Measurements from ENCODE around the gene SFRP2.

Gene SFRP2

DNA sequence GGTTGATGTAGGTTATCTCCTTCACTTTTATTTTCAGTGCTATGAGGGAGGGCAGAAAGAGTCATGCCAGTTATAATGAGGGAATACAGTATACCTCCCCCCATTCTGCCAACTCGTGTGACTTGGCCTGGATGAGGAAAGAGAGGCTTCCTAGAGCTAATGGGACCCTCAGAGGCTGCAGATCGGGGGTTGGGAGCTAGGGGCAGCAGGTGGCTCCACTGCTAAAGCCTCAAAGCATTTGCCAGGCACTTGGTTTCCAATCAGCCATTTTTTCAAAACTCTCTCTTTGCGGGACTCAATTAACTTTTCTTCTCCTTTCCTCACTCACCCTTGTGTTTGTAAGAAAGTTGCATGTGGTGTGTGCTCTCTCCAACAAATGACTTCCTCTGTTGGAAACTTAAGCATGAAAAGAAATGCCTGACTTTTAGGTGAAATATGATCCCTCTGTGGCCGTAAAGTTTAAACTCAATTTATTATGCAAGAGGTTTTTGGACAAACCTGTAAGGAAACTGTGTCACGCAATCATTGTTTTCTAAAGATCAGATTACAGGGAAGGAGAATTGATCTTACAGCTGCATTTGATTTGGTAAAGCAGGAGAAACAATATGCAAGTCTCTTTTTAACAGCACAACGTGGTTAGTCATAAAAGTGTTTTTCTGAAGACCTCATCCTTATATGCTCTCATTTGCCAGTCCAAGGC, 7.0 kb downstream of the SFRP2 start (continued):
- TF ChIP-seq, protein P1, sequence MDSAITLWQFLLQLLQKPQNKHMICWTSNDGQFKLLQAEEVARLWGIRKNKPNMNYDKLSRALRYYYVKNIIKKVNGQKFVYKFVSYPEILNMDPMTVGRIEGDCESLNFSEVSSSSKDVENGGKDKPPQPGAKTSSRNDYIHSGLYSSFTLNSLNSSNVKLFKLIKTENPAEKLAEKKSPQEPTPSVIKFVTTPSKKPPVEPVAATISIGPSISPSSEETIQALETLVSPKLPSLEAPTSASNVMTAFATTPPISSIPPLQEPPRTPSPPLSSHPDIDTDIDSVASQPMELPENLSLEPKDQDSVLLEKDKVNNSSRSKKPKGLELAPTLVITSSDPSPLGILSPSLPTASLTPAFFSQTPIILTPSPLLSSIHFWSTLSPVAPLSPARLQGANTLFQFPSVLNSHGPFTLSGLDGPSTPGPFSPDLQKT (IDR thresholded peaks at IDR 0.05; ENCODE audit: borderline replicate concordance, low read depth, low read length): no peak
- TF ChIP-seq KLF9 (tag by site-specific recombination; IDR thresholded peaks at IDR 0.05; ENCODE audit: low read depth) (no peak), MZF1 (tag by site-specific recombination; IDR thresholded peaks at IDR 0.05; ENCODE audit: borderline replicate concordance) (no peak), ZNF211 (tag by site-specific recombination; IDR thresholded peaks at IDR 0.05; ENCODE audit: low read depth) (no peak), ZNF146 (tag by site-specific recombination; IDR thresholded peaks at IDR 0.05) (no peak), ZBTB48 (tag by site-specific recombination; IDR thresholded peaks at IDR 0.05) (no peak), FEZF1 (tag by site-specific recombination; IDR thresholded peaks at IDR 0.05) (peak; percentile 83), ZNF624 (tag by site-specific recombination; IDR thresholded peaks at IDR 0.05) (no peak), EGR2 (tag by site-specific recombination; IDR thresholded peaks at IDR 0.05; ENCODE audit: low read depth) (no peak), KLF1 (tag by site-specific recombination; IDR thresholded peaks at IDR 0.05) (no peak), ZNF391 (tag by site-specific recombination; IDR thresholded peaks at IDR 0.05; ENCODE audit: borderline replicate concordance, low read depth) (no peak), OVOL3 (tag by site-specific recombination; IDR thresholded peaks at IDR 0.05) (peak; percentile 55; the same call in 1 of the 2 replicates), SETDB1 (IDR thresholded peaks at IDR 0.05; ENCODE audit: insufficient read length, low read length) (no peak), ZNF555 (tag by site-specific recombination; conservative IDR thresholded peaks at IDR 0.05) (no peak), ZNF416 (tag by site-specific recombination; IDR thresholded peaks at IDR 0.05) (no peak), YY2 (tag by site-specific recombination; IDR thresholded peaks at IDR 0.05) (no peak), IKZF3 (tag by site-specific recombination; IDR thresholded peaks at IDR 0.05) (peak; percentile 80)
- TF ChIP-seq, protein P2, sequence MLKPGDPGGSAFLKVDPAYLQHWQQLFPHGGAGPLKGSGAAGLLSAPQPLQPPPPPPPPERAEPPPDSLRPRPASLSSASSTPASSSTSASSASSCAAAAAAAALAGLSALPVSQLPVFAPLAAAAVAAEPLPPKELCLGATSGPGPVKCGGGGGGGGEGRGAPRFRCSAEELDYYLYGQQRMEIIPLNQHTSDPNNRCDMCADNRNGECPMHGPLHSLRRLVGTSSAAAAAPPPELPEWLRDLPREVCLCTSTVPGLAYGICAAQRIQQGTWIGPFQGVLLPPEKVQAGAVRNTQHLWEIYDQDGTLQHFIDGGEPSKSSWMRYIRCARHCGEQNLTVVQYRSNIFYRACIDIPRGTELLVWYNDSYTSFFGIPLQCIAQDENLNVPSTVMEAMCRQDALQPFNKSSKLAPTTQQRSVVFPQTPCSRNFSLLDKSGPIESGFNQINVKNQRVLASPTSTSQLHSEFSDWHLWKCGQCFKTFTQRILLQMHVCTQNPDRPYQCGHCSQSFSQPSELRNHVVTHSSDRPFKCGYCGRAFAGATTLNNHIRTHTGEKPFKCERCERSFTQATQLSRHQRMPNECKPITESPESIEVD (tag by site-specific recombination; IDR thresholded peaks at IDR 0.05): peak; percentile 98
- TF ChIP-seq, protein P3, sequence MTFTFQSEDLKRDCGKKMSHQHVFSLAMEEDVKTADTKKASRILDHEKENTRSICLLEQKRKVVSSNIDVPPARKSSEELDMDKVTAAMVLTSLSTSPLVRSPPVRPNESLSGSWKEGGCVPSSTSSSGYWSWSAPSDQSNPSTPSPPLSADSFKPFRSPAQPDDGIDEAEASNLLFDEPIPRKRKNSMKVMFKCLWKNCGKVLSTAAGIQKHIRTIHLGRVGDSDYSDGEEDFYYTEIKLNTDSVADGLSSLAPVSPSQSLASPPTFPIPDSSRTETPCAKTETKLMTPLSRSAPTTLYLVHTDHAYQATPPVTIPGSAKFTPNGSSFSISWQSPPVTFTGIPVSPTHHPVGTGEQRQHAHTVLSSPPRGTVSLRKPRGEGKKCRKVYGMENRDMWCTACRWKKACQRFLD (tag by site-specific recombination; IDR thresholded peaks at IDR 0.05): no peak
- TF ChIP-seq, protein P4, sequence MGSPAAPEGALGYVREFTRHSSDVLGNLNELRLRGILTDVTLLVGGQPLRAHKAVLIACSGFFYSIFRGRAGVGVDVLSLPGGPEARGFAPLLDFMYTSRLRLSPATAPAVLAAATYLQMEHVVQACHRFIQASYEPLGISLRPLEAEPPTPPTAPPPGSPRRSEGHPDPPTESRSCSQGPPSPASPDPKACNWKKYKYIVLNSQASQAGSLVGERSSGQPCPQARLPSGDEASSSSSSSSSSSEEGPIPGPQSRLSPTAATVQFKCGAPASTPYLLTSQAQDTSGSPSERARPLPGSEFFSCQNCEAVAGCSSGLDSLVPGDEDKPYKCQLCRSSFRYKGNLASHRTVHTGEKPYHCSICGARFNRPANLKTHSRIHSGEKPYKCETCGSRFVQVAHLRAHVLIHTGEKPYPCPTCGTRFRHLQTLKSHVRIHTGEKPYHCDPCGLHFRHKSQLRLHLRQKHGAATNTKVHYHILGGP (tag by site-specific recombination; IDR thresholded peaks at IDR 0.05): no peak
- TF ChIP-seq, protein P5, sequence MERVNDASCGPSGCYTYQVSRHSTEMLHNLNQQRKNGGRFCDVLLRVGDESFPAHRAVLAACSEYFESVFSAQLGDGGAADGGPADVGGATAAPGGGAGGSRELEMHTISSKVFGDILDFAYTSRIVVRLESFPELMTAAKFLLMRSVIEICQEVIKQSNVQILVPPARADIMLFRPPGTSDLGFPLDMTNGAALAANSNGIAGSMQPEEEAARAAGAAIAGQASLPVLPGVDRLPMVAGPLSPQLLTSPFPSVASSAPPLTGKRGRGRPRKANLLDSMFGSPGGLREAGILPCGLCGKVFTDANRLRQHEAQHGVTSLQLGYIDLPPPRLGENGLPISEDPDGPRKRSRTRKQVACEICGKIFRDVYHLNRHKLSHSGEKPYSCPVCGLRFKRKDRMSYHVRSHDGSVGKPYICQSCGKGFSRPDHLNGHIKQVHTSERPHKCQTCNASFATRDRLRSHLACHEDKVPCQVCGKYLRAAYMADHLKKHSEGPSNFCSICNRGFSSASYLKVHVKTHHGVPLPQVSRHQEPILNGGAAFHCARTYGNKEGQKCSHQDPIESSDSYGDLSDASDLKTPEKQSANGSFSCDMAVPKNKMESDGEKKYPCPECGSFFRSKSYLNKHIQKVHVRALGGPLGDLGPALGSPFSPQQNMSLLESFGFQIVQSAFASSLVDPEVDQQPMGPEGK (tag by site-specific recombination; IDR thresholded peaks at IDR 0.05): peak; percentile 17; the same call in 1 of the 2 replicates
- TF ChIP-seq, protein P6, sequence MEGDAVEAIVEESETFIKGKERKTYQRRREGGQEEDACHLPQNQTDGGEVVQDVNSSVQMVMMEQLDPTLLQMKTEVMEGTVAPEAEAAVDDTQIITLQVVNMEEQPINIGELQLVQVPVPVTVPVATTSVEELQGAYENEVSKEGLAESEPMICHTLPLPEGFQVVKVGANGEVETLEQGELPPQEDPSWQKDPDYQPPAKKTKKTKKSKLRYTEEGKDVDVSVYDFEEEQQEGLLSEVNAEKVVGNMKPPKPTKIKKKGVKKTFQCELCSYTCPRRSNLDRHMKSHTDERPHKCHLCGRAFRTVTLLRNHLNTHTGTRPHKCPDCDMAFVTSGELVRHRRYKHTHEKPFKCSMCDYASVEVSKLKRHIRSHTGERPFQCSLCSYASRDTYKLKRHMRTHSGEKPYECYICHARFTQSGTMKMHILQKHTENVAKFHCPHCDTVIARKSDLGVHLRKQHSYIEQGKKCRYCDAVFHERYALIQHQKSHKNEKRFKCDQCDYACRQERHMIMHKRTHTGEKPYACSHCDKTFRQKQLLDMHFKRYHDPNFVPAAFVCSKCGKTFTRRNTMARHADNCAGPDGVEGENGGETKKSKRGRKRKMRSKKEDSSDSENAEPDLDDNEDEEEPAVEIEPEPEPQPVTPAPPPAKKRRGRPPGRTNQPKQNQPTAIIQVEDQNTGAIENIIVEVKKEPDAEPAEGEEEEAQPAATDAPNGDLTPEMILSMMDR (tag by site-specific recombination; IDR thresholded peaks at IDR 0.05): no peak; the same call in 1 of the 2 replicates
- TF ChIP-seq, protein P7, sequence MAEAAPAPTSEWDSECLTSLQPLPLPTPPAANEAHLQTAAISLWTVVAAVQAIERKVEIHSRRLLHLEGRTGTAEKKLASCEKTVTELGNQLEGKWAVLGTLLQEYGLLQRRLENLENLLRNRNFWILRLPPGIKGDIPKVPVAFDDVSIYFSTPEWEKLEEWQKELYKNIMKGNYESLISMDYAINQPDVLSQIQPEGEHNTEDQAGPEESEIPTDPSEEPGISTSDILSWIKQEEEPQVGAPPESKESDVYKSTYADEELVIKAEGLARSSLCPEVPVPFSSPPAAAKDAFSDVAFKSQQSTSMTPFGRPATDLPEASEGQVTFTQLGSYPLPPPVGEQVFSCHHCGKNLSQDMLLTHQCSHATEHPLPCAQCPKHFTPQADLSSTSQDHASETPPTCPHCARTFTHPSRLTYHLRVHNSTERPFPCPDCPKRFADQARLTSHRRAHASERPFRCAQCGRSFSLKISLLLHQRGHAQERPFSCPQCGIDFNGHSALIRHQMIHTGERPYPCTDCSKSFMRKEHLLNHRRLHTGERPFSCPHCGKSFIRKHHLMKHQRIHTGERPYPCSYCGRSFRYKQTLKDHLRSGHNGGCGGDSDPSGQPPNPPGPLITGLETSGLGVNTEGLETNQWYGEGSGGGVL (tag by site-specific recombination; IDR thresholded peaks at IDR 0.05): no peak
- TF ChIP-seq, protein P8, sequence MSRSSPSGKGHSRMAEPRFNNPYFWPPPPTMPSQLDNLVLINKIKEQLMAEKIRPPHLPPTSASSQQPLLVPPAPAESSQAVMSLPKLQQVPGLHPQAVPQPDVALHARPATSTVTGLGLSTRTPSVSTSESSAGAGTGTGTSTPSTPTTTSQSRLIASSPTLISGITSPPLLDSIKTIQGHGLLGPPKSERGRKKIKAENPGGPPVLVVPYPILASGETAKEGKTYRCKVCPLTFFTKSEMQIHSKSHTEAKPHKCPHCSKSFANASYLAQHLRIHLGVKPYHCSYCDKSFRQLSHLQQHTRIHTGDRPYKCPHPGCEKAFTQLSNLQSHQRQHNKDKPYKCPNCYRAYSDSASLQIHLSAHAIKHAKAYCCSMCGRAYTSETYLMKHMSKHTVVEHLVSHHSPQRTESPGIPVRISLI (tag by site-specific recombination; IDR thresholded peaks at IDR 0.05): 0 out of 2 replicates have a peak, but pooled peaks have one; percentile 39
- TF ChIP-seq, protein P9, sequence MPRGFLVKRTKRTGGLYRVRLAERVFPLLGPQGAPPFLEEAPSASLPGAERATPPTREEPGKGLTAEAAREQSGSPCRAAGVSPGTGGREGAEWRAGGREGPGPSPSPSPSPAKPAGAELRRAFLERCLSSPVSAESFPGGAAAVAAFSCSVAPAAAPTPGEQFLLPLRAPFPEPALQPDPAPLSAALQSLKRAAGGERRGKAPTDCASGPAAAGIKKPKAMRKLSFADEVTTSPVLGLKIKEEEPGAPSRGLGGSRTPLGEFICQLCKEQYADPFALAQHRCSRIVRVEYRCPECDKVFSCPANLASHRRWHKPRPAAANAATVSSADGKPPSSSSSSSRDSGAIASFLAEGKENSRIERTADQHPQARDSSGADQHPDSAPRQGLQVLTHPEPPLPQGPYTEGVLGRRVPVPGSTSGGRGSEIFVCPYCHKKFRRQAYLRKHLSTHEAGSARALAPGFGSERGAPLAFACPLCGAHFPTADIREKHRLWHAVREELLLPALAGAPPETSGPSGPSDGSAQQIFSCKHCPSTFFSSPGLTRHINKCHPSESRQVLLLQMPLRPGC (tag by site-specific recombination; IDR thresholded peaks at IDR 0.05): peak; percentile 74
